ENCODE measurements around the gene GLT1D1. TPM values are rescaled to one million over a fixed set of nuclear protein-coding genes. Genes with fewer than 3 reads are reported as not detected.

The GLT1D1 gene
- polyA plus RNA-seq, 3 donors = 40.6 to 55.6 (median 53.3) TPM

DNA sequence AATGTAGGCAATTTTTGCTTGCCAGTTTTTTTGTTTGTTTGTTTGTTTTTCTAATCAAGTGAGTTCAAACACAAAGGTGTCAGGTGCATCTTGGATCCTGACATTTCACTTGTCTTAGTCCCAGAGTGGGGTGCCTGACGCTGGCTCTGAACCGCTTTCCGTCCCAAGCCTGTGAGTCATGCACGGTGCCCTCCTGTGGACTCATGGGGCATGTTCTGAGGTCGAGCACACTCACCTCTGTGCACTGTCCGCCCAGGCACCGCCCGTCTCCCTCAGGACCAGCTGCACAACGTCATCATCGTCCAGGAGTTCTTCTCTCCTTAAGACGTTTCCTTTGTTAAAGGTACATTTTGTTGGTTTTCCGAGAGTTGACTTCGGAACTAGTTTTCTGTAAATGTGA is 98.2 kb downstream of the GLT1D1 start:
- no peak for DNase-seq
- Histone ChIP-seq H3K4me3 (replicated peaks in 1 of 3; ENCODE audit: low read depth in 2 of 3, low read length in 3 of 3) (no peak overlapping the region), H3K4me1 (ENCODE audit: control insufficient read depth in 1 of 2, insufficient read depth in 2 of 2, low read length in 2 of 2) (no peaks in the 10 kb centered on the region), H3K9me3 (replicated peaks in 1 of 2; ENCODE audit: control insufficient read depth in 1 of 2, insufficient read depth in 1 of 2, low read length in 2 of 2) (no peaks in the 10 kb centered on the region), H2AFZ (ENCODE audit: insufficient read depth, low read depth, low read length, poor library complexity, severe bottlenecking) (no peak overlapping the region), H3K4me2 (replicated peaks; ENCODE audit: extremely low read depth, low read length, poor library complexity, severe bottlenecking) (no peak overlapping the region), H4K20me1 (ENCODE audit: insufficient read depth, low read length) (peaks cover 56% of the 10 kb centered on the region), H3K27ac (ENCODE audit: low read depth in 1 of 2, low read length in 2 of 2) (no peak overlapping the region), H3K9ac (ENCODE audit: insufficient read depth, low read length, poor library complexity, severe bottlenecking) (no peak overlapping the region), H3K27me3 (ENCODE audit: control insufficient read depth in 2 of 2, insufficient read depth in 2 of 2, low read length in 2 of 2) (no peaks in the 10 kb centered on the region), H3K36me3 (replicated peaks in 1 of 2; ENCODE audit: control insufficient read depth in 1 of 2, insufficient read depth in 2 of 2, low read length in 2 of 2) (peaks cover 69 to 90% of the 10 kb centered on the region in 2 donors), H3K79me2 (ENCODE audit: insufficient read depth, low read length) (no peaks in the 10 kb centered on the region)
- Mint-ChIP-seq H3K4me1 (no peaks in the 10 kb centered on the region), H3K27ac (no peak overlapping the region), H3K9me3 (peaks cover 0 to 7% (median 3%) of the 10 kb centered on the region in 7 donors), H3K4me3 (no peak overlapping the region), H3K36me3 (peaks cover 82 to 96% of the 10 kb centered on the region in 2 donors), H3K27me3 (ENCODE audit: low read depth in 3 of 3) (peaks cover 4 to 8% (median 6%) of the 10 kb centered on the region in 3 donors)
- 93% methylated on average over 13 of the region's 13 CpGs for WGBS (ENCODE audit: insufficient coverage)
- intact Hi-C loops (cut with micrococcal nuclease) = no loop called here
- no peak for TF ChIP-seq CTCF (IDR thresholded peaks at IDR 0.05)

DNA sequence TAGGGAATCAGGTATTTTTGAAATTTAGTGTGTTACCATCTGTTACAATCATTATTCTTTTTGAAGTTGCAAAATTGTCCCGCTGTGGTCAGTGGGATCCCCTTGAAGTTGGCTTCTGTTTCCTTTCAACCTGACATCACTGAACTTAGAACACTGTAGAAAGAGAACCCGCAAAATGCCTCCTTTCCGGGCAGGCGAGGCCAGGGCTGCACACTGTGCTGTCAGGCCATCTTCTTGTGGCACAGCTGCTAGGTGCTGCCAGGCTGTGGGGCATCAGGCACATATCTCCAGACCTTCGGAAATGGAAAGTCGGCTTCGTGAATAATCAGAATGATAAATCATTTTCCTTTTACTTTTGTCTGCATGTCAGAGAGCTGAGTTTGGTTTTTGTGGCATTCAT is 103.5 kb downstream of the GLT1D1 start:
- intact Hi-C loops (cut with micrococcal nuclease) = no loop called here
- Mint-ChIP-seq H3K27ac (no peak overlapping the region), H3K4me3 (peak overlapping the region in 1 of 2 donors; percentile 4), H3K9me3 (peaks cover 0 to 8% (median 3%) of the 10 kb centered on the region in 7 donors), H3K27me3 (ENCODE audit: low read depth in 3 of 3) (peaks cover 7 to 25% (median 20%) of the 10 kb centered on the region in 3 donors), H3K4me1 (no peaks in the 10 kb centered on the region), H3K36me3 (peaks cover 78 to 91% of the 10 kb centered on the region in 2 donors)
- no peaks in the 10 kb centered on the region for H3K79me2 ChIP-seq (ENCODE audit: insufficient read depth, low read length)
- peaks cover 0 to 6% of the 10 kb centered on the region in 2 donors for H3K27me3 ChIP-seq (ENCODE audit: control insufficient read depth in 2 of 2, insufficient read depth in 2 of 2, low read length in 2 of 2)
- 40% methylated on average over 4 of the region's 7 CpGs for WGBS (ENCODE audit: insufficient coverage)
- no peak overlapping the region for H3K4me2 ChIP-seq (replicated peaks; ENCODE audit: extremely low read depth, low read length, poor library complexity, severe bottlenecking)
- no peak overlapping the region for H3K9ac ChIP-seq (ENCODE audit: insufficient read depth, low read length, poor library complexity, severe bottlenecking)
- peaks cover 58 to 87% of the 10 kb centered on the region in 2 donors for H3K36me3 ChIP-seq (replicated peaks in 1 of 2; ENCODE audit: control insufficient read depth in 1 of 2, insufficient read depth in 2 of 2, low read length in 2 of 2)
- H4K20me1 ChIP-seq (ENCODE audit: insufficient read depth, low read length) = peaks cover 47% of the 10 kb centered on the region
- no peak for TF ChIP-seq CTCF (IDR thresholded peaks at IDR 0.05)
- no peaks in the 10 kb centered on the region for H3K9me3 ChIP-seq (replicated peaks in 1 of 2; ENCODE audit: control insufficient read depth in 1 of 2, insufficient read depth in 1 of 2, low read length in 2 of 2)
- H3K4me1 ChIP-seq (ENCODE audit: control insufficient read depth in 1 of 2, insufficient read depth in 2 of 2, low read length in 2 of 2) = no peaks in the 10 kb centered on the region
- H3K27ac ChIP-seq (ENCODE audit: low read depth in 1 of 2, low read length in 2 of 2) = no peak overlapping the region
- no peak for DNase-seq
- no peak overlapping the region for H3K4me3 ChIP-seq (replicated peaks in 1 of 3; ENCODE audit: low read depth in 2 of 3, low read length in 3 of 3)
- H2AFZ ChIP-seq (ENCODE audit: insufficient read depth, low read depth, low read length, poor library complexity, severe bottlenecking) = no peak overlapping the region

Measured in CD14-positive monocyte (primary cell).